HG03469 (cell line): Measurements from ENCODE around the gene SYTL3.
"Not testable (repeated sequence)": the region's sequence is repeated elsewhere in the genome, so short reads cannot be mapped to it uniquely, and the experiment has no call there.

Source experiments
- ATAC-seq: cut with Tn5 transposase; IDR thresholded peaks from one replicate; pipeline ENCODE4 v1.9.1; 2021; ENCODE audit warnings: mild to moderate bottlenecking, moderate library complexity, moderate number of reproducible peaks; ENCODE audit not compliant: unreplicated experiment

The SYTL3 gene

DNA sequence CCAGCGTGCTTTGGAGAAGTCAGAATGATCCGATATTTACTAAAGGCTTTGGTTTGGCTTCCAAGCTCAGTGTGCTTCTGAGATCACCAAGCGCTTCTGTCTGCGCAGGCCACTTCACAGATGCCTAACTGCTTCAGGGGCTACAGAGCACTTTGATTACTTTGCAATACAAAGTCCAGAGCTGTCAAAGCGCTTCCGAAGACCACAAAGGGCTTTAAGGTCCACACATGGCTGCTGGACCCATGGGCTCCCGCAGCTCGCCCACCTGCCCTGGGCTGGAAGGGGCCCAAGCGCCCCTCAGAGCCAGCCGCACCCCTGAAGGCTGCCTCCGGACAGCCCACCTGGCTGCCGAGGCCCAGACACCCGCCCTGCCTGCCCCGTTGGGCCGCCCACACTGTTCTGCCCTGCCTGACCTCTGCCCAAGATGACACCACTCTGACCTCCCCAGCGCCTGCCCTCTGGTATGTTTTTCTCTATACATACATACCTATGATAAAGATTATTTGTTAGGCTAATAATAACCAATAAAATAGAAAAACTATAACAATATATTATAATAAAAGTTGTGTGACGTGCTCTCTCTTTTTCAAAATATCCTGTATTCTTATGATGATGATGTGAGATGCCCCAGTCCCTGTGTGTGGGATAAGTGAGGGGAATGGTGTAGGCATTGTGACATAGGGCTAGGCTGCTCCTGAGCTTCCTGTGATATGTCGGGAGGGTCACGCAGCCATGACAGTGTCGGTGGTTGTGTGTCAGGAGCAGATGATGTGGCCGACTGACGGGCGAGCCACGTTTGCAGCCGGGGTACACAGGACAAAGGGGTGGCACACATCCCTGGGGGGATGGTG is 27.9 kb upstream of the SYTL3 start:
- ATAC-seq, result no peak

DNA sequence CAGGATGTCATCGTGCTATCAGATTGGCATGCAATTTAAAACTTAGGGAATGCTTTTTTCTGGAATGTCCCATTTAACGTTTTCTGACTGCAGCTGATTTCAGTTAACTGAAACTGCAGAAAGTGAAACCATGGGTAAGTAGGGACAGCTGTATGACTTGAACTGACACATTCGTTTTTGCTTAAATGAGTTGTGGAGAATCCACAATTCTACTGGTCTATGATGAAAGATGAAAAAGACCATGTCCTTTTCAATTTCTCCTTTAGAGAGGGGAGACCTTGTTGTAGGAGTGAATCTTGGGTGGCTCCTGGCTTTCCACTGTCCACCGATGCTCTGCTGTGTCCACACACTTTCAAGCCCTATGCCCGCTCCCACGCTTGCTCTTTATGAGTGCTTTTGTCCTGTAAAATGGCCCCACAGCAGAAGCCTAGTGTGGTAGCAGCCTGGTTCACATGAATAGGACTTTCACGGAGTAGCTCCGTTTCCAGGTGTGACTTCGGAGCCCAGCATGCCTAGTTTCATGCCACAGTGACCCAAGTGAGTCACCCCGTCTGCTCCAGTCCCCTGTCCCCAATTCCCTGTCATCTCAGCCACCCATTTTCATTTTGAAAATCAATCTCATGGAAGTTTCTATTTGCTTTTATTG is 27.2 kb upstream of the SYTL3 start:
- ATAC-seq, result no peak

- no peak for ATAC-seq
Observed at GRCh38 chr6:158624684-158625682, 24.9 kb upstream of the SYTL3 start.

- ATAC-seq, result no peak
Observed at GRCh38 chr6:158625881-158626305, 24.0 kb upstream of the SYTL3 start.

DNA sequence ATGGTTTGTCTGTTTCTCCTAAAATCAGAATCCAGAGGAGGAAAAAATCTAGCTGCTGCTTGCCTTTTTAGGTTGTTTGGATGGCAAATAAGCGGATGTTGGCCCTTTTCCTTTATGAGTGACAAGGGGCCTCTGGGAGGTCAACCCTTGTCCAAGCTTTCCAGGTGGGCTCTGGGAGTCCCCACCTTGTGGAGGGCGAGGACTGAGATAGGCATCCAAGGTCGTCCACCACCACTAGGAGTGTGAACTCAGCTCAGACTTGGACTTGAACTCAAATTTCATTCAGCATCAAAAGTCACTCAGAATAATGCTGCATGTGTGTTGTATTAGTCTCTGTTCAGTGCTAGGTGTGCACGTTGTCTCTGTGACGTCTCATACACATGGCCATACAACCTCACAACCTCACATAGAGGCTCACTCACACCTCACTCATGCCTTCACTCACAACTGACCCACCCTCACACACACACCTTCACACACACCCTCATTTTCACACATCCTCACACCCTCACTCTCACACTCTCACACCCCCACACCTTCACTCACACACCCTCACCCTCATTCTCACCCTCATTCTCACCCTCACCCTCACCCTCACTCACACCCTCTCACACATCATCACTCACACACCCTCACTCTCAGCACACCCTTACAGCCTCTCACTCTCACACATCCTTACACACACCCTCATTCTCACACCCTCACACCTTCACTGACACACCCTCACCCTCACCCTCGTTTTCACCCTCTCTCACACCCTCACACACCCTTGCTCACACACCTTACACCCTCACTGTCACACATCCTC is 23.3 kb upstream of the SYTL3 start:
- no peak for ATAC-seq

- ATAC-seq, result no peak
Observed at GRCh38 chr6:158627168-158627939, 22.5 kb upstream of the SYTL3 start.

DNA sequence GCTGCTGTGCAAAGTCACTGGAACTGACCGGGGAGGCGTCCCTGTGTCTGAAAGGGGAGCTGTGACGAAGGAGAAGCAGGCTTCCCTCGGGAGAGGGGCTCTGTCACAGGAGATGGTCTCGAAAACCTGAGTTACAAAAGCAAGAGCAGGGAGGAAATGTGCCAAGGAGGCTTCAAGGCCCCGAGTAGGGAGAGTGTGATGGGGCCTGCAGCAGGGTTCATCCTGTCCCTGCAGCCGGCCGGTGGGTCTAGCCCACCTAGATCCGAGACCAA is 22.0 kb upstream of the SYTL3 start:
- ATAC-seq, result no peak

- no peak for ATAC-seq
Observed at GRCh38 chr6:158628542-158628941, 21.3 kb upstream of the SYTL3 start.

DNA sequence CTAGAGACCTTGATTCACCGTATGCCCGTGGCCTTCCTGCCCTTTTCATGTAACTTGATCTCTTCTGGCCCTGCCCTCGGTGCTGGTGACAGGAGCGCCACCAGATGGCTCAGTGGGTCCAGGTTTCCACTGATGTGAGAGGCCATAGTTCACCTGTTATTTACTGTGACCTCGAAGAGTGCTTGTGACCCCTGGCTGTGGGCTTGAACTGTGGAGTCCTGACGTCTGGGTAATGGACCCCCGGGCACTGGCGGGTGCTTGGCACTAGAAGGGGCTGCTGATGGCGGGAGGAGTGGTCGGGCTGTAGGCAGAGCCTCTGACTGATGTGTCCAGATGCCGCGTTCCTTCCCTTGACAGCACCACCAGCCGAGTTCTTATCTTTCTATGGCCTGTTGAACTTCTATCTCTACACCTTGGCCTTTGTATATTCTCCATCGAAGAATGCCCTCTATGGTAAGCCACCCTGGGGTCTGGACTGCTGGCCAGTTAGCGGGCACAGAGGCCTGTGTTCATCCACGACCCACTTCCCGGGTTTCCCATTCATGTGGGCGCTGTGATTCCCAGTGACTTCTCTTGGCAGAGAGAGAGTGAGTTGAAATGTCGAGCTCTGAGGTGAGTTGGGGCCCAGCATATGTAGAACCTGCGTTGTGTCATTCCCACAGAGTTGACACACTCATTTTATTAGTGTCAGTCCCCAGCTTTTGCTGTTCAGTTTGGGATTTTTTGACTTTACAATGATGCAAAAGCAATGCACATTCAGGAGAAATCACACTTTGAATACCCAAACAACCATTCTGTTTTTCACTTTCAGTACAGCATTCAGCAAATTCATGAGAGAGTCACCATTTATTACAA is 20.3 kb upstream of the SYTL3 start:
- ATAC-seq, result no peak

GRCh38 chr6:158630938-158631616 is 18.8 kb upstream of the SYTL3 start:
- no peak for ATAC-seq

GRCh38 chr6:158631678-158632537 is 17.9 kb upstream of the SYTL3 start:
- ATAC-seq, result no peak

- ATAC-seq, result not testable (repeated sequence)
Observed at GRCh38 chr6:158632538-158633119, 17.2 kb upstream of the SYTL3 start.

DNA sequence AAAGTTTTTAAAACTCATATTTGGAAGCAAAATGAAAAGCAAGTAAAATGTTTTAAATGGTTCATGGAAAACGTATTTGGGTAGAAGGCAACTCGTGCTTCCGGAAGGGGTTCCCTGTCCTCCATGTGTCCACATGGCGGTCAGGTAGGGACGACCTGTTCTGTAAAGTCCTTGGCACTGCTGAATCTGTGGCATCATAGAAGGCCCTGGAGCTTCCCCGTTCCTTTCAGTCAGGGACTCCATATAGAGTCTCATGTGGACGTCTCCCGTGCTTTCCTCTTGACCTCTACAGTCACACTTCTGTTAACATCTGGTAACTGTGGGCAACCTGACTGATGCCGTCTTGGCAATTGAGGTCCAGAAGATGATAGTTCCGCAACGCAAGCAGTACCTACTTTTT is 16.7 kb upstream of the SYTL3 start:
- no peak for ATAC-seq

GRCh38 chr6:158634695-158635426 is 15.0 kb upstream of the SYTL3 start:
- ATAC-seq, result no peak

GRCh38 chr6:158635427-158636073 is 14.3 kb upstream of the SYTL3 start:
- no peak for ATAC-seq

DNA sequence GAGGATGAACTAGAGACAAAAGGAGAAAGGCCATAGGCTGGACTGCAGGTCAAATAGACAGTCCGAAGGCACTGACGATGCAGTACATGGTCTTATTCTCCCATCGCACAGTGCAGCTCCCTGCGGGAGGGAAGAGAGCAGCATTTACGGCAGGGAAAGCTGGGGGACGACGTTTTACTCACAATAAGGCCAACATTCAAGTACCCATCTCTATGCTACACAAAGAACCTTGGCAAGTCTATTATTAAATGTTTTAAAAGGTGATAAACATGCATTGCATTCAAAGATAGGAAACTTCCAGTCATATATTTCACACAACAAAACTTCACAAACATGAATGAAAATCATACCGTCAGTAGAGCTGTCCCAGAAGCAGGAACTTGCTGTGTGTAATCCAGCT is 13.1 kb upstream of the SYTL3 start:
- no peak for ATAC-seq
